ENCODE data around the gene CD101. TPM values are rescaled to one million over a fixed set of nuclear protein-coding genes. Genes with fewer than 3 reads are reported as not detected.

The CD101 gene
- total RNA-seq, 1 donor from 2014 or later, result 0.53 TPM

DNA sequence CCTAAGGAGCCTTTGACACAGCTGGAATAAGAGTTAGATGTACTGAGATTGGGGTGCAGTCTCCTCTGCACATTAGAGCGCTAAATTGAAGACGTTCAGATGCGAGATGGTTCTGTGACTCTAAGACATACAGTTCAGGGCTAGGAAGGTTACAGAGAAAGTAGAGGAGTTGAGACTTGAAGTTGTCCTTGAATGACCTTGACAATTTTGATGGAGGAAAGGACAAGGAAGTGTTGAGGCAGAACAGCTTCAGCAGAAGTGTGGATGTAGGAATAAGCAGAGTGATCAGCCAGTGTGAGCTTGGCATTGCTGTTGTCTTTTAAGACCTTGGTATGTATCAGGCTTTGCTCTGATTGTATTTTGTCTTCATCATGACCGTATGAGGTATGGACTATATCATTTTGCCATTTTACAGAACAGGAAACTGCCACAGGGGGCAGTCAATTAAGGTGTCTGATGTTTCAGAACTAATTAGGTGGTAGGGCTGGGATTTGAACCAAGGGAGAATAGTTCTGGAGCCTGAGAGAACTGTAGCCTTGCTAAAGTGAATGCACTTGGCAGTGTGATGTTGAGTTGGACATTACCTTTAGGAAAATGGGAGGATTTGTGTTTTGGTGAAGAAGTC lies 67.8 kb downstream of the CD101 start:
- Histone ChIP-seq H3K36me3 (ENCODE audit: control insufficient read depth, insufficient read depth, low read length) (no peaks in the 10 kb centered on the region), H3K4me3 (ENCODE audit: low read depth, low read length) (no peak overlapping the region), H3K27me3 (ENCODE audit: control insufficient read depth, insufficient read depth, low read length) (no peaks in the 10 kb centered on the region)
- FAIRE-seq (no peak), DNase-seq (ENCODE audit: low read depth) (no peak)
- TF ChIP-seq CTCF (IDR thresholded peaks at IDR 0.05; ENCODE audit: insufficient read depth, low read length, severe bottlenecking), result no peak

DNA sequence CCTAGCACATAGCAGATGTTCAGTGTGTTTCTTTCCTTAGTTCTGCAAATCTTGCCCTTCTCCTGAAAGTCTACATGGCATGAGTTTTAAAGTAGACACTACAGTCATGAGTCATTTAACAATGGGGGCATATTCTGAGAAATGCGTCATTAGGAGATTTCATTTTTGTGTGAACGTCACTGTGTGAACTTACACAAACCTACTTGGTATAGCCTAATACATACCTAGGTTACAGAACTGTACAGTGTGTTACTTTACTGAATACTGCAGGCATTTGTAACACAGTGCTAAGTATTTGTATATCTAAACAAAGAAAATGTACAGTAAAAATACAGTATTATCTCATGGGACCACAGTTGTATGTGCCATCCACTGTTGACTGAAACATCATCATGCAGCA lies 68.6 kb downstream of the CD101 start:
- peaks cover 1% of the 10 kb centered on the region for H3K36me3 ChIP-seq (ENCODE audit: control insufficient read depth, insufficient read depth, low read length)
- no peaks in the 10 kb centered on the region for H3K27me3 ChIP-seq (ENCODE audit: control insufficient read depth, insufficient read depth, low read length)
- FAIRE-seq (no peak), DNase-seq (ENCODE audit: low read depth) (no peak)
- TF ChIP-seq CTCF (IDR thresholded peaks at IDR 0.05; ENCODE audit: insufficient read depth, low read length, severe bottlenecking), result no peak
- no peak overlapping the region for H3K4me3 ChIP-seq (ENCODE audit: low read depth, low read length)

DNA sequence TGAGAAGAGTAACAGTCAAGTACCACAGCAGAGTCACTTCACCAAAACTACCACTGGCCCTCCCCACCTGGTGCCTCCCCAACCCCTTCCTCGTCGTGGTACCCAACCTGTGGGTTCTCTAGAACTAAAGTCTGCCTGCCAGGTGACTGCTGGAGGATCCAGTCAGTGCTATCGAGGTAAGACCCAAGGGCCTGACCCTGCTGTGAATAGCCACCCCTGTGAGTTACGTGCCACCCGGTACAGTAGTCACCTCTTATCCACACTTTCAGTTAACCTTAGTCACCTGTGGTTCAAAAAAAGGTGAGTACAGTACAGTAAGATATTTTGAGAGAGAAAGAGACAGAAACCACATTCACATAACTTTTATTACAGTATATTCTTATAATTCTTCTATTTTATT lies 75.1 kb downstream of the CD101 start:
- no peak for FAIRE-seq
- no peak overlapping the region for H3K4me3 ChIP-seq (ENCODE audit: low read depth, low read length)
- no peaks in the 10 kb centered on the region for H3K27me3 ChIP-seq (ENCODE audit: control insufficient read depth, insufficient read depth, low read length)
- TF ChIP-seq CTCF (IDR thresholded peaks at IDR 0.05; ENCODE audit: insufficient read depth, low read length, severe bottlenecking), result no peak
- H3K36me3 ChIP-seq (ENCODE audit: control insufficient read depth, insufficient read depth, low read length), result peaks cover 10% of the 10 kb centered on the region
- DNase-seq (ENCODE audit: low read depth), result no peak

DNA sequence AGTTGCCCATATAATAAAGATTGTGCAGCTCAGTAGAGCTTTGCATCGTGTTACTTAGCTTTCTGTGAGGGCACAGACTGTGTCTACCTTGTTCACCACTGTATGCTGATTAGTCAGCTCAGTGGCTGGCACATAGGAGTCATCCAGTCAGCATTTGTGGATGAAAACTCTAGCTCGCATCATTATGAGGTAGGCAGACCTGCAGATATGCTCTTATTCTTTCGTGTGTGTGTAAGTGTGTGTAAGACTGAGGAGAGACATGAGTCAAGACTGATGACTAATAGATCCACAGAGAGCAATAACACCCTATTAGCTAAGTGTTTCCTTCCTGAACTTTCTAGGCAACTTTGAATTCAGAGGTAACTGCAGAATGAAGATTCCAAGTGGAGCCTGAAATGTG lies 75.7 kb downstream of the CD101 start:
- TF ChIP-seq CTCF (IDR thresholded peaks at IDR 0.05; ENCODE audit: insufficient read depth, low read length, severe bottlenecking), result no peak
- DNase-seq (ENCODE audit: low read depth), result peak; percentile 100
- peak; percentile 86 for FAIRE-seq
- Histone ChIP-seq H3K27me3 (ENCODE audit: control insufficient read depth, insufficient read depth, low read length) (no peaks in the 10 kb centered on the region), H3K4me3 (ENCODE audit: low read depth, low read length) (no peak overlapping the region), H3K36me3 (ENCODE audit: control insufficient read depth, insufficient read depth, low read length) (peaks cover 10% of the 10 kb centered on the region)

DNA sequence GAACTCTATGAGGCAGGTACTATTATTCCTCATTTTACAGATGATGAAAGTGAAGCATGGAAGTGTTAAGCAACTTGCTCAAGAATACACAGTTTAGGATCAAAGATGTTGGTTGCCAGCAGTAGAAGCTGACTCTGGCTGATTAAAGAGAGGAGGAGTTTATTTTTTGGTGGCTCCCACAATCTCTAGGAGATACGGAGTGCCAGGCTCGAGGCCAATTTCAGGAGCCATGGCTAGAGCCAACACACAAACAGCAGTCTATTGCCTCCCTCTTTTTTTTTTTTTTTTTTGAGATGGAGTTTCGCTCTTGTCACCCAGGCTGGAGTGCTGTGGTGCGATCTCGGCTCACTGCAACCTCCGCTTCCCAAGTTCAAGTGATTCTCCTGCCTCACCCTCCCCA lies 78.2 kb downstream of the CD101 start:
- TF ChIP-seq CTCF (IDR thresholded peaks at IDR 0.05; ENCODE audit: insufficient read depth, low read length, severe bottlenecking), result no peak
- DNase-seq (ENCODE audit: low read depth) (no peak), FAIRE-seq (no peak)
- Histone ChIP-seq H3K36me3 (ENCODE audit: control insufficient read depth, insufficient read depth, low read length) (peaks cover 13% of the 10 kb centered on the region), H3K4me3 (ENCODE audit: low read depth, low read length) (no peak overlapping the region), H3K27me3 (ENCODE audit: control insufficient read depth, insufficient read depth, low read length) (no peaks in the 10 kb centered on the region)

DNA sequence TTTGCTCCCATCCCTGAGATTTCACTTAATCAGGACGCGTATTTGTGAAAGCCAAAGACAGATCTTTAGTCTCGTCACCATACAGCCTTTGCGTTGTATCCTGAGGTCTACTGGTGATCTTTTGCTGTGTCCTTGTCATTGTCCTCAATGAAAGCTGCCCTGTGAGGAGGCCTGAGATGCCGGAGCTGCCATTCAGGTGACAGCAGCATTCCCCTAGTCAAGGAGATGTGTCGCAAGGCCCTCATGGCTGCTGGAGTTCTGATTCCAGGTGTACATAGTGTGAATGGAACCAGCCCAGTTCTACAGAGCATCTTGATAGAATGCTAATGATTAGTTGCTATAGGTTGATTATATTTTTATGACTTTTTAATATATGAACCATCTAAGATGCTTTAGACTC lies 82.7 kb downstream of the CD101 start:
- peaks cover 8% of the 10 kb centered on the region for H3K36me3 ChIP-seq (ENCODE audit: control insufficient read depth, insufficient read depth, low read length)
- H3K4me3 ChIP-seq (ENCODE audit: low read depth, low read length), result no peak overlapping the region
- DNase-seq (ENCODE audit: low read depth) (no peak), FAIRE-seq (no peak)
- no peak for TF ChIP-seq CTCF (IDR thresholded peaks at IDR 0.05; ENCODE audit: insufficient read depth, low read length, severe bottlenecking)
- H3K27me3 ChIP-seq (ENCODE audit: control insufficient read depth, insufficient read depth, low read length), result no peaks in the 10 kb centered on the region

All from bronchial epithelial cell (primary cell).